Spleen (tissue), 7 donors: ENCODE data around the gene STEAP3.

Experiments used
- CTCF ChIP-seq, 11 experiments: fragments of 200-600 bp in 7 of 11; fragments of 450-650 bp in 4 of 11; sonication (generic) in 4 of 11; IDR thresholded peaks in 8 of 11; conservative IDR thresholded peaks in 3 of 11; 1 replicate in 7 of 11; 2 replicates in 4 of 11; pipeline versions ENCODE4 v1.4.0 to v1.8.0; 2016 to 2021; ENCODE audit warnings: antibody characterized with exemption in 11 of 11, inconsistent platforms in 4 of 11, mild to moderate bottlenecking in 1 of 11
- POLR2A ChIP-seq, 3 donors: fragments of 450-650 bp; IDR thresholded peaks; one replicate each; pipeline ENCODE4 v1.5.1; 2017; ENCODE audit warnings: antibody characterized with exemption in 3 of 3, mild to moderate bottlenecking in 1 of 3
- POLR2AphosphoS5 ChIP-seq, 3 donors: sonication (generic); formaldehyde crosslinking; IDR thresholded peaks; one replicate each; pipeline ENCODE4 v1.5.1; 2017; ENCODE audit warnings: antibody characterized with exemption in 3 of 3
- donor health status: DM: no; HTN: no; CAD: no; lungs with moderate emphysema.
- donor health status: DM: no; HTN: no; CAD: no.
- donor health status: DM: no; HTN: no; CAD: no.

DNA sequence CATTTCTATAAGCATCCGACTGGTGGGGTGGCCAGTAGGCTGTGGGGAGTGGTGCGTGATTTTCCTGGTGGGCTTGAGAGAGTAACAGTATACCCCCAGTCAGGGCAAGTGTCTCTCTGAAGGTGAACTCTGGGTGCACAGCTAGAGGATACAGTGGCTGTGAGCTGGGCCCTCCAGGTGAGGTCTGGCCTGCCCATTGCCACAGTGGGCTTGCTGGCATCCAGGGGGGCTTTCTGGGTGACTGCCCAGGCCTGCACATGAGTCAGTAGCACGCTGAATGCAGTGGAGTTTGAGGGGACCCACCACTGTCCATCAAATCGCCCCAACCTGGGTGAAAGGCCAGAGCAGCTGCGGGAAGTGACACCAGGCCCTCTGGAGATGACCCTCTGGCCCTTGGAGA is 4.5 kb downstream of the STEAP3 start:
- TF ChIP-seq POLR2A (IDR thresholded peaks at IDR 0.05): no peak
- no peak for TF ChIP-seq CTCF (IDR thresholded peaks at IDR 0.05 in 8 of 11, conservative IDR thresholded peaks at IDR 0.05 in 3 of 11)
- TF ChIP-seq POLR2AphosphoS5 (IDR thresholded peaks at IDR 0.05): no peak
